ENCODE data around the gene BNC2. TPM values are rescaled to one million over a fixed set of nuclear protein-coding genes. Genes with fewer than 3 reads are reported as not detected.

Gene BNC2
- polyA plus RNA-seq, 1 donor: 8.9 TPM

GRCh38 chr9:16869131-16869881 lies 1.2 kb downstream of the BNC2 start:
- no peaks in the 10 kb centered on the region for H3K4me1 ChIP-seq (ENCODE audit: control insufficient read depth, insufficient read depth, low read length)
- peak overlapping the region; percentile 62 for H3K4me3 ChIP-seq (ENCODE audit: low read length)
- no peaks in the 10 kb centered on the region for H3K9me3 ChIP-seq (ENCODE audit: control insufficient read depth, low read depth, low read length)
- no peak overlapping the region for H3K27ac ChIP-seq (ENCODE audit: low read length)
- no CpG with 5 or more reads among the region's 21 CpGs for WGBS (ENCODE audit: insufficient coverage, low lambda C conversion rate)
- peak in 1 of 2 donors; percentile 44 for DNase-seq
- H3K36me3 ChIP-seq (ENCODE audit: control insufficient read depth, insufficient read depth, low read length): no peaks in the 10 kb centered on the region
- peaks cover 2% of the 10 kb centered on the region for H3K27me3 ChIP-seq (ENCODE audit: control insufficient read depth, insufficient read depth, low read length)

GRCh38 chr9:16868701-16869100 lies 1.8 kb downstream of the BNC2 start:
- no peaks in the 10 kb centered on the region for H3K36me3 ChIP-seq (ENCODE audit: control insufficient read depth, insufficient read depth, low read length)
- peaks cover 2% of the 10 kb centered on the region for H3K27me3 ChIP-seq (ENCODE audit: control insufficient read depth, insufficient read depth, low read length)
- no peaks in the 10 kb centered on the region for H3K9me3 ChIP-seq (ENCODE audit: control insufficient read depth, low read depth, low read length)
- peak overlapping the region; percentile 62 for H3K4me3 ChIP-seq (ENCODE audit: low read length)
- DNase-seq: peak in 1 of 2 donors; percentile 46
- peak overlapping the region; percentile 69 for H3K27ac ChIP-seq (ENCODE audit: low read length)
- 17% methylated on average over 1 of the region's 5 CpGs for WGBS (ENCODE audit: insufficient coverage, low lambda C conversion rate)
- no peaks in the 10 kb centered on the region for H3K4me1 ChIP-seq (ENCODE audit: control insufficient read depth, insufficient read depth, low read length)

- peak in 1 of 2 donors; percentile 64 for DNase-seq
- Histone ChIP-seq H3K36me3 (ENCODE audit: control insufficient read depth, insufficient read depth, low read length) (no peaks in the 10 kb centered on the region), H3K27me3 (ENCODE audit: control insufficient read depth, insufficient read depth, low read length) (peaks cover 2% of the 10 kb centered on the region), H3K4me1 (ENCODE audit: control insufficient read depth, insufficient read depth, low read length) (no peaks in the 10 kb centered on the region), H3K4me3 (ENCODE audit: low read length) (peak overlapping the region; percentile 31), H3K9me3 (ENCODE audit: control insufficient read depth, low read depth, low read length) (no peaks in the 10 kb centered on the region), H3K27ac (ENCODE audit: low read length) (peak overlapping the region; percentile 69)
- no CpG with 5 or more reads among the region's 10 CpGs for WGBS (ENCODE audit: insufficient coverage, low lambda C conversion rate)
Observed at GRCh38 chr9:16867576-16868311, 2.7 kb downstream of the BNC2 start.

GRCh38 chr9:16866587-16866986 lies 3.9 kb downstream of the BNC2 start:
- no peak overlapping the region for H3K4me3 ChIP-seq (ENCODE audit: low read length)
- H3K9me3 ChIP-seq (ENCODE audit: control insufficient read depth, low read depth, low read length): no peaks in the 10 kb centered on the region
- no peaks in the 10 kb centered on the region for H3K4me1 ChIP-seq (ENCODE audit: control insufficient read depth, insufficient read depth, low read length)
- no CpG with 5 or more reads among the region's 2 CpGs for WGBS (ENCODE audit: insufficient coverage, low lambda C conversion rate)
- peak overlapping the region; percentile 16 for H3K27ac ChIP-seq (ENCODE audit: low read length)
- H3K36me3 ChIP-seq (ENCODE audit: control insufficient read depth, insufficient read depth, low read length): no peaks in the 10 kb centered on the region
- no peak for DNase-seq
- peaks cover 2% of the 10 kb centered on the region for H3K27me3 ChIP-seq (ENCODE audit: control insufficient read depth, insufficient read depth, low read length)

- Histone ChIP-seq H3K4me1 (ENCODE audit: control insufficient read depth, insufficient read depth, low read length) (no peaks in the 10 kb centered on the region), H3K27ac (ENCODE audit: low read length) (no peak overlapping the region), H3K27me3 (ENCODE audit: control insufficient read depth, insufficient read depth, low read length) (peaks cover 2% of the 10 kb centered on the region), H3K9me3 (ENCODE audit: control insufficient read depth, low read depth, low read length) (no peaks in the 10 kb centered on the region), H3K4me3 (ENCODE audit: low read length) (no peak overlapping the region), H3K36me3 (ENCODE audit: control insufficient read depth, insufficient read depth, low read length) (no peaks in the 10 kb centered on the region)
- WGBS (ENCODE audit: insufficient coverage, low lambda C conversion rate): 77% methylated on average over 5 of the region's 10 CpGs
- no peak for DNase-seq
Observed at GRCh38 chr9:16864649-16865434, 5.6 kb downstream of the BNC2 start.

GRCh38 chr9:16848179-16848578 lies 22.3 kb downstream of the BNC2 start:
- H3K9me3 ChIP-seq (ENCODE audit: control insufficient read depth, low read depth, low read length): no peaks in the 10 kb centered on the region
- H3K4me3 ChIP-seq (ENCODE audit: low read length): no peak overlapping the region
- WGBS (ENCODE audit: insufficient coverage, low lambda C conversion rate): no CpG with 5 or more reads among the region's 3 CpGs
- no peak overlapping the region for H3K27ac ChIP-seq (ENCODE audit: low read length)
- no peaks in the 10 kb centered on the region for H3K27me3 ChIP-seq (ENCODE audit: control insufficient read depth, insufficient read depth, low read length)
- no peaks in the 10 kb centered on the region for H3K4me1 ChIP-seq (ENCODE audit: control insufficient read depth, insufficient read depth, low read length)
- H3K36me3 ChIP-seq (ENCODE audit: control insufficient read depth, insufficient read depth, low read length): no peaks in the 10 kb centered on the region
- DNase-seq: no peak

- 100% methylated on average over 2 of the region's 3 CpGs for WGBS (ENCODE audit: insufficient coverage, low lambda C conversion rate)
- Histone ChIP-seq H3K9me3 (ENCODE audit: control insufficient read depth, low read depth, low read length) (no peaks in the 10 kb centered on the region), H3K27ac (ENCODE audit: low read length) (no peak overlapping the region), H3K4me3 (ENCODE audit: low read length) (no peak overlapping the region), H3K4me1 (ENCODE audit: control insufficient read depth, insufficient read depth, low read length) (no peaks in the 10 kb centered on the region), H3K36me3 (ENCODE audit: control insufficient read depth, insufficient read depth, low read length) (no peaks in the 10 kb centered on the region), H3K27me3 (ENCODE audit: control insufficient read depth, insufficient read depth, low read length) (no peaks in the 10 kb centered on the region)
- DNase-seq: no peak
Observed at GRCh38 chr9:16846986-16847385, 23.5 kb downstream of the BNC2 start.

GRCh38 chr9:16846367-16846766 lies 24.1 kb downstream of the BNC2 start:
- H3K27me3 ChIP-seq (ENCODE audit: control insufficient read depth, insufficient read depth, low read length): no peaks in the 10 kb centered on the region
- no peak overlapping the region for H3K27ac ChIP-seq (ENCODE audit: low read length)
- no peak for DNase-seq
- H3K36me3 ChIP-seq (ENCODE audit: control insufficient read depth, insufficient read depth, low read length): no peaks in the 10 kb centered on the region
- WGBS (ENCODE audit: insufficient coverage, low lambda C conversion rate): 66% methylated on average over 4 of the region's 6 CpGs
- no peaks in the 10 kb centered on the region for H3K4me1 ChIP-seq (ENCODE audit: control insufficient read depth, insufficient read depth, low read length)
- no peaks in the 10 kb centered on the region for H3K9me3 ChIP-seq (ENCODE audit: control insufficient read depth, low read depth, low read length)
- H3K4me3 ChIP-seq (ENCODE audit: low read length): no peak overlapping the region

GRCh38 chr9:16834817-16835216 lies 35.7 kb downstream of the BNC2 start:
- H3K36me3 ChIP-seq (ENCODE audit: control insufficient read depth, insufficient read depth, low read length): no peaks in the 10 kb centered on the region
- H3K27ac ChIP-seq (ENCODE audit: low read length): no peak overlapping the region
- H3K9me3 ChIP-seq (ENCODE audit: control insufficient read depth, low read depth, low read length): no peaks in the 10 kb centered on the region
- no peak for DNase-seq
- peaks cover 16% of the 10 kb centered on the region for H3K4me1 ChIP-seq (ENCODE audit: control insufficient read depth, insufficient read depth, low read length)
- 98% methylated on average over 4 of the region's 5 CpGs for WGBS (ENCODE audit: insufficient coverage, low lambda C conversion rate)
- no peak overlapping the region for H3K4me3 ChIP-seq (ENCODE audit: low read length)
- H3K27me3 ChIP-seq (ENCODE audit: control insufficient read depth, insufficient read depth, low read length): no peaks in the 10 kb centered on the region

- no CpG with 5 or more reads among the region's 3 CpGs for WGBS (ENCODE audit: insufficient coverage, low lambda C conversion rate)
- Histone ChIP-seq H3K4me1 (ENCODE audit: control insufficient read depth, insufficient read depth, low read length) (peaks cover 22% of the 10 kb centered on the region), H3K9me3 (ENCODE audit: control insufficient read depth, low read depth, low read length) (no peaks in the 10 kb centered on the region), H3K27ac (ENCODE audit: low read length) (peak overlapping the region; percentile 75), H3K4me3 (ENCODE audit: low read length) (no peak overlapping the region), H3K27me3 (ENCODE audit: control insufficient read depth, insufficient read depth, low read length) (no peaks in the 10 kb centered on the region), H3K36me3 (ENCODE audit: control insufficient read depth, insufficient read depth, low read length) (no peaks in the 10 kb centered on the region)
- peak; percentile 71 to 89 for DNase-seq
Observed at GRCh38 chr9:16833296-16833835, 37.1 kb downstream of the BNC2 start.
